HG02885 (cell line): ENCODE measurements around the gene CNN1.
A peak's percentile ranks its signal among the peaks of the same experiment; 100 is the strongest.
"Not testable (repeated sequence)": the region's sequence is repeated elsewhere in the genome, so short reads cannot be mapped to it uniquely, and the experiment has no call there.

ENCODE experiments used
- ATAC-seq: cut with Tn5 transposase; IDR thresholded peaks from one replicate; pipeline ENCODE4 v1.9.1; 2021; ENCODE audit warnings: mild to moderate bottlenecking; ENCODE audit not compliant: unreplicated experiment, poor library complexity

The CNN1 gene

DNA sequence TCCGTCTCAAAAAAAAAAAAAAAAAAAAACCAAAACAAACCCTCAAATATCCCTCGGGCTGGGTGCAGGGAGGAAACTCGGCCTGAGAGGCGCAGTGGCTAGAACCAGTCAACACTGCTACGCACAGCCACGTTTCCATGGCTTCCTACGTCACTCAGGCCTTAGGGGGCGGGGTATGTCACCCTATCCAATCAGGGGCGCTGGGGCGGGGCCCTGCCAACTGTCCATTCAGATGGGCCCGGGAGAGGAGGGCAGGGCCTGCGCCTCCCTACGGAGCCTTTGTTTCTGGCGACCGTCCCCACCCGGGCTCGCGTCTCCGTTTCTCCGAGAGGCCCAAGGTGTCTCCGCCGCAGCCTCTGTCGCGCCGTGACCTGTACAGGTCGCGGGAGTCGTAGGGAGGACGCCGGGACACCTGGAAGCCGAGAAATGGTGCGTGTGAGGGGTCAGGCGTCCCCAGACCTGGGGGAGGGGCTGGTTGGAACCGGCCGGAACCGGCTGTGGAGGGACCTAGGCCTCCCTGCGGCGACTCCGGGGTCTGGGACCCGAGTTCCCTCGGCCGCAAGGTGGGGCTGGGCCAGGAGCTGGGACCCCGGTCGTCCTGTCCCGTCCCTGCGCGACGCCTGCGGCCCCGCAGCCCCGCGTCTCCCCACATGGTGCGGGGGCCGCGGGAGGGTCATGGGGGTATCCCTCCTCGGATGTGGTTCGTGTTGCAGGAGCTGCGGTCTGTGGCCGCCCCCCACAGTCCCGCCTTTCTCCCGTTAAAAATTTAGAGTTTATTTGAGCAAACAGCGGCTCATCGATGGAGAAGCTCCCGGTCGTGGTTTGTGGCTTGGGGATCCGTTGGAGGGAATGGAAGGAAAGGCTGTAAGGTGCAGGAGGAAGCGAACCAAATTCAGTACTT is 58.8 kb downstream of the CNN1 start, which contains the start of gene ZNF627:
ZNF627 (plus strand) TSS at position 282 of the 901 bp plus-strand sequence; CDS start at position 427, 145 bp downstream.
- peak; percentile 99 for ATAC-seq

DNA sequence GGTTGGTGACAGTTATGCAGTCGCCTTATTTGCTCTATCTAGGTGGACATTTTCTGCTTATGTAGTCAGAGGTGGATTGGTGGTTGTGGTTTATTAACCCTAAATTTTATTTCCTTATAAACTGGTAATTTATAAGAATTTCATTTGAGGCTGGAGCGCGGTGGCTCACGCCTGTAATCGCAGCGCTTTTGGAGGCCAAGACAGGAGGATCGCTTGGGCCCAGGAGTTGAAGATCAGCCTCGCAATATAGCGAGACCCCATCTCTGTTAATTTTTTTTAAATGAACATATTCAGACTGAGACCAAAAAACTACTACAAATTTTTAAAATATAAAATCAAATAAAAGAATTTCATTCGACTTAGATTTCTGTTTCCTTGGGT is 59.4 kb downstream of the CNN1 start:
- ATAC-seq = no peak

GRCh38 chr19:11598746-11599145 is 60.1 kb downstream of the CNN1 start:
- ATAC-seq = no peak

- ATAC-seq = not testable (repeated sequence)
Observed at GRCh38 chr19:11599704-11600103, 61.1 kb downstream of the CNN1 start.
